Ovary (tissue), 3 donors: ENCODE results near the gene PPP1CA.

ENCODE experiments used
- POLR2A ChIP-seq: fragments of 450-650 bp; IDR thresholded peaks from one replicate; pipeline ENCODE4 v1.6.1; 2017; ENCODE audit warnings: antibody characterized with exemption, mild to moderate bottlenecking, moderate library complexity
- TF ChIP-seq, protein P1 (sequence below), 3 donors: fragments of 450-650 bp in 2 of 3; fragments of 200-600 bp in 1 of 3; IDR thresholded peaks; one replicate each; pipeline versions ENCODE4 v1.5.1 to v1.8.0; 2016 to 2022; ENCODE audit warnings: antibody characterized with exemption in 3 of 3, mild to moderate bottlenecking in 1 of 3
- donor health status: DM: no; HTN: no; CAD: no.

DNA sequence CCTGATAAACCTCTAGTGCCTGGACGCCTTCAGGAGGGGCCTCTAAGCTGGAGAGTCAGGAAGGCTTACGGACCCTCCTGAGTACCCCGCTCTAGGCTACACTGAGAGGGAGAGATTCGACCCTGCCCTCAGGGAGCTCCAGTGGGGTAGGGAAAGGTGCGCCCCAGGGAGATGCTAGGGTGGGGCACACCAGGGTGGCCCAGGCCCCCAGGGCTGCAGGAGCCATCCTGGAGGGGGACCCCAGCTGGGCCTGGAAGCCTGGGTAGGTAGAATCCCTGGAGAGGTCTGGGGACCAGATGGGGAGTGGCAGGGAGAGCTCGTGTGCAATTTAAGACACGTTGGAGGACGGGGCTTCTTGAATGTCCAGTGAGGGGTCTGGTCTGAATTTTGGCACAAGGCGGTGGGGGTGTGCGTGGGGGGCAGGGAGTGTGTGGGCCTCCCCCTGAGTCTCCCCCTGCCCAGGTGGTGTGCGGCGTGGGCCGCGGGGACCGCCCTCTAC lies 18.5 kb upstream of the PPP1CA start:
- no peak for TF ChIP-seq POLR2A
- TF ChIP-seq, protein P1, sequence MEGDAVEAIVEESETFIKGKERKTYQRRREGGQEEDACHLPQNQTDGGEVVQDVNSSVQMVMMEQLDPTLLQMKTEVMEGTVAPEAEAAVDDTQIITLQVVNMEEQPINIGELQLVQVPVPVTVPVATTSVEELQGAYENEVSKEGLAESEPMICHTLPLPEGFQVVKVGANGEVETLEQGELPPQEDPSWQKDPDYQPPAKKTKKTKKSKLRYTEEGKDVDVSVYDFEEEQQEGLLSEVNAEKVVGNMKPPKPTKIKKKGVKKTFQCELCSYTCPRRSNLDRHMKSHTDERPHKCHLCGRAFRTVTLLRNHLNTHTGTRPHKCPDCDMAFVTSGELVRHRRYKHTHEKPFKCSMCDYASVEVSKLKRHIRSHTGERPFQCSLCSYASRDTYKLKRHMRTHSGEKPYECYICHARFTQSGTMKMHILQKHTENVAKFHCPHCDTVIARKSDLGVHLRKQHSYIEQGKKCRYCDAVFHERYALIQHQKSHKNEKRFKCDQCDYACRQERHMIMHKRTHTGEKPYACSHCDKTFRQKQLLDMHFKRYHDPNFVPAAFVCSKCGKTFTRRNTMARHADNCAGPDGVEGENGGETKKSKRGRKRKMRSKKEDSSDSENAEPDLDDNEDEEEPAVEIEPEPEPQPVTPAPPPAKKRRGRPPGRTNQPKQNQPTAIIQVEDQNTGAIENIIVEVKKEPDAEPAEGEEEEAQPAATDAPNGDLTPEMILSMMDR (IDR thresholded peaks at IDR 0.05) = no peak
